ENCODE results near the gene ZNF594.

Gene ZNF594

DNA sequence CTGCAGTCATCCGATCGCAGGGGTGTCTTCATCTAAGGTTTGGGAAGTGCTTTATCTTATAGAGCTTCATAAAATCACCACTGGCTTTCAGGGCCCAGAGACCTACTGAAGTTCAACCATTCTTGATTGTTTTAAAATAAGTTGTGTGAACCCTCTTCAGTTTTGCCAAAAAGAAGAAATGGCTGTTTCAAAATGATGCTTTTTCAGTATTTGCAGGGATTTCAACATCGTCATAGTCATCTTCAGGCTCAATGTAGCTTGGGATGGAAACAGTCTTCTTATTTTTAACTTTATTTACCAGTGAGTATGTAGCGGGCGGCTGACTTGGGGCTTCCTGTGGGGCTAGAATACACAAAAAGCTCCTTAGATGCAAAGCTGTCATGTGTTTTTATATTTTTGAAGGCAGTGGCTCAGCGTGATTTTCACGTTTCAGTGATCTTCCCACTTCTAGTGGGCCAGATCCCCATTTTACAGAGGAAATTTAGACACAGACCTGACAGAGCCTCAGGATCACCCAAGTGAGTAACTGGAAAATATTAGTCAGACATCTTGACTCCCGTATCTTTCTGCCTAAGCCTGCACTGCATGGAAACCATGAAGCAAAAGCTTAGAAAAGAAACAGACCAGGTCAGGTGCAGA lies 19.1 kb upstream of the ZNF594 start:
- H3K4me3 ChIP-seq (ENCODE audit: low read depth, low read length), result no peak overlapping the region
- no peak for DNase-seq
- H3K9me3 ChIP-seq, result no peaks in the 10 kb centered on the region
- H3K27me3 ChIP-seq, result no peaks in the 10 kb centered on the region
- no peaks in the 10 kb centered on the region for H3K36me3 ChIP-seq
- no peaks in the 10 kb centered on the region for H3K4me1 ChIP-seq
- TF ChIP-seq, protein P1, sequence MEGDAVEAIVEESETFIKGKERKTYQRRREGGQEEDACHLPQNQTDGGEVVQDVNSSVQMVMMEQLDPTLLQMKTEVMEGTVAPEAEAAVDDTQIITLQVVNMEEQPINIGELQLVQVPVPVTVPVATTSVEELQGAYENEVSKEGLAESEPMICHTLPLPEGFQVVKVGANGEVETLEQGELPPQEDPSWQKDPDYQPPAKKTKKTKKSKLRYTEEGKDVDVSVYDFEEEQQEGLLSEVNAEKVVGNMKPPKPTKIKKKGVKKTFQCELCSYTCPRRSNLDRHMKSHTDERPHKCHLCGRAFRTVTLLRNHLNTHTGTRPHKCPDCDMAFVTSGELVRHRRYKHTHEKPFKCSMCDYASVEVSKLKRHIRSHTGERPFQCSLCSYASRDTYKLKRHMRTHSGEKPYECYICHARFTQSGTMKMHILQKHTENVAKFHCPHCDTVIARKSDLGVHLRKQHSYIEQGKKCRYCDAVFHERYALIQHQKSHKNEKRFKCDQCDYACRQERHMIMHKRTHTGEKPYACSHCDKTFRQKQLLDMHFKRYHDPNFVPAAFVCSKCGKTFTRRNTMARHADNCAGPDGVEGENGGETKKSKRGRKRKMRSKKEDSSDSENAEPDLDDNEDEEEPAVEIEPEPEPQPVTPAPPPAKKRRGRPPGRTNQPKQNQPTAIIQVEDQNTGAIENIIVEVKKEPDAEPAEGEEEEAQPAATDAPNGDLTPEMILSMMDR (IDR thresholded peaks at IDR 0.05; ENCODE audit: low read depth, low read length), result no peak

DNA sequence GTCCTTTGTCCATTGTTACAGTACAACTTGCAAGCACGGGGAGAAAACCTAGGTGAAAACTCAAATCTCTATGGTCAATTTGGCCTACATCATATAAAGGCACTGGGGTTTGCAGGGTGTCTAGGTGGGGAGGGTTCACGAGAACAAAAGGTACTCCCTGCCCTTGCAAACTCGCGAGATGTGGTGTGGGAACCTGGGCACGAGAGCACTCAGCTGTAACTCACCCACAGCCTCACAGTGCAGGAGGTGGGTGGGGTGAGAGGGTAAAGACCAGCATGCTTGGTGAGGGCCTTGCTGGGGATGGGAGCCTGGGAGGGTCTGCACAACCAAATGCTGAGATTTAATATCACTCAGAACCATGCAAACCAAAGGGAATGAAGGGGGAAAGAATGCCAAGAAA lies 18.4 kb upstream of the ZNF594 start:
- Histone ChIP-seq H3K36me3 (no peaks in the 10 kb centered on the region), H3K9me3 (no peaks in the 10 kb centered on the region), H3K27me3 (no peaks in the 10 kb centered on the region), H3K4me3 (ENCODE audit: low read depth, low read length) (no peak overlapping the region), H3K4me1 (no peaks in the 10 kb centered on the region)
- DNase-seq, result no peak
- TF ChIP-seq, protein P1 (IDR thresholded peaks at IDR 0.05; ENCODE audit: low read depth, low read length), result no peak

DNA sequence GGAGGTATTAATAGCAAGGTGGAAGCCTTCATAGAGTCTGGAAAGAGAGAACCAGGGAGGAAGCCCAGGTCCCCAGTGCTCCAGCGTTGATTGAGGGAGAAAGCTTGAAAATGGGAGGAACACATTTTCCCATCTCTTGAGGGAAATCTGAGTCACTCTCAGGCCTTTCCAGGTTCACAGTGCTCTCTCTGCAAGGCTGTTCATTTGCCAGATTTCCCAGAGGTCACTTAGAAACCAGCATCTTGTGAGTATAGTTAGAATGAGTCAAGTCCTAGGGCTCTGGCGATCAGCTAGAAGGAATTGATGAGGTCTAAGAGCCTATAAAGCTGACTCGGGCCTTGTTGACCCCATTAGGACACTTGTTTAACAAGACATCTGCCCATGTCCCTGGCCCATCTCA lies 17.7 kb upstream of the ZNF594 start:
- no peak for DNase-seq

DNA sequence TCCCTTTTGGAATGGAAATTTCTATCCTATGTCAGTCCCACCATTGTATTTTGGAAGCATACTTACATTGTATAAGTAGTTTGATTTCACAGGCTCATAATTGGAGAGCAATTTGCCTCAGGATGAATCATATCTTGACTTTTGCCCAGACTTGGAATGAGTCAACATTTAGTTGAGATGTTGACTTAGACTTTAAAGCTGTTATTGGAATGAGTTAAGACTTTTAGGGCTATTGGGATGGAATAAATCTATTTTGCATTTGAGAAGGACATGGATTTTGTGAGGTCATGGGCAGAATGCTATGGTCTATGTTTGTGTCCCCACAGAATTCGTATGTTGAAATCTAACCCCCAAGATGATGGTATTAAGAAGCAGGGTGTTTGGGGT lies 12.2 kb upstream of the ZNF594 start:
- no peak for DNase-seq
- Histone ChIP-seq H3K36me3 (no peaks in the 10 kb centered on the region), H3K9me3 (no peaks in the 10 kb centered on the region), H3K4me1 (no peaks in the 10 kb centered on the region), H3K27me3 (no peaks in the 10 kb centered on the region), H3K4me3 (ENCODE audit: low read depth, low read length) (no peak overlapping the region)
- TF ChIP-seq, protein P1 (IDR thresholded peaks at IDR 0.05; ENCODE audit: low read depth, low read length), result no peak

More for the DNA sequence above, 17.7 kb upstream of the ZNF594 start:
- TF ChIP-seq, protein P1 (IDR thresholded peaks at IDR 0.05; ENCODE audit: low read depth, low read length), result no peak
- Histone ChIP-seq H3K4me3 (ENCODE audit: low read depth, low read length) (no peak overlapping the region), H3K4me1 (no peaks in the 10 kb centered on the region), H3K36me3 (no peaks in the 10 kb centered on the region), H3K9me3 (no peaks in the 10 kb centered on the region), H3K27me3 (no peaks in the 10 kb centered on the region)

DNA sequence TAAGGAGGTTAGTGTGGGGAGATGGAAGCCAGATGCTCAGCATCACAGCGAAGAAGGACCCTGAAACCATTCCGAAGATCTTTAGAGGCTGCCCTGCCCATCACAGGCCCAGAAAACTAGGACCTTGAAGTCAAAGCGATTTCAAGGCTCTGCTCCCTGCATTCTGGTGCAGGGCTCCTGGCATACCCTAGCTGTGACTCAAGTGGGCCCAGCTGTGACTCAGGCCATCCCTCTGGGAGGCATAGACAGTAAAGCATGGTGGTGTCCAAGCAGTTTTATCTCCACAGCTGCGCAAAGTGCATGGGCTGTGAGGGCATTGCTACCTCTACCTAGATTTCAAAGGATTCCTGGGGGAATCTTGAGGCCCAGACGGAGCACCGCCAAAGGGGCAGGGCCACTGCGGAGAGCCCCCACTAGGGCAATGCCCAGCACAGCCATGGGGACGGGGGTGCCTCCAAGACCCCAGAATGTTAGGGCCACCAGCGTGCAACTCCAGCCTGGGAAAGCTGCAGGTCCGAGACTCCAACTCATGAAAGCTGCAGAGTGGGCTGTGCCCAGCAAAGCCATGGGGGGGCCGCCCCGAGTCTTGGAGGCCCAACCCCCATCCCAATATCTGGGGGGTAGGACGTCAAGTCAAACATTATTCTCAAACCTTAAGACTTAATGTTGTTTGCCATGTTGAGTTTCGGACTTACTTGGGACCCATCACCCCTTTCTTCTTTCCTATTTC lies 11.7 kb upstream of the ZNF594 start:
- TF ChIP-seq, protein P1 (IDR thresholded peaks at IDR 0.05; ENCODE audit: low read depth, low read length), result no peak
- no peak for DNase-seq
- no peaks in the 10 kb centered on the region for H3K36me3 ChIP-seq
- H3K4me3 ChIP-seq (ENCODE audit: low read depth, low read length), result no peak overlapping the region
- H3K4me1 ChIP-seq, result no peaks in the 10 kb centered on the region
- H3K27me3 ChIP-seq, result no peaks in the 10 kb centered on the region
- H3K9me3 ChIP-seq, result no peaks in the 10 kb centered on the region

DNA sequence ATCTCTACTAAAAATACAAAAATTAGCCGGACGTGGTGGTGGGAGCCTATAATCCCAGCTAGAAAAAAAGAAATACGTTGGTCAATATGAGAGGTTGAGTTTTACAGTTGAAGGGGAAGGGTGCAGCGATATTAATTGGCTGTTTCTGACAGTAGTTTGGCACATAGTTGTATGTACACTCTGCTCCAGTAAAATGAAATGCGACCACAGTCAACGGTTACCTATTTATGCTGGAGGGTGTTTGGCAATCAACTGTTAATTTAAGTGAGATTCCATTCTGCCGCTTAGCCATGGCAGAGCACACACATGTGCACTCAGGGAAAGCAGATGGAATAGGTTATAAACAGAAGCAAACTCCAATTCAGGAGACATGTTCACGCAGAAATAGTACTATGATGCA lies 9.3 kb upstream of the ZNF594 start:
- TF ChIP-seq, protein P1 (IDR thresholded peaks at IDR 0.05; ENCODE audit: low read depth, low read length), result no peak
- DNase-seq, result no peak
- no peaks in the 10 kb centered on the region for H3K27me3 ChIP-seq
- no peaks in the 10 kb centered on the region for H3K4me1 ChIP-seq
- H3K4me3 ChIP-seq (ENCODE audit: low read depth, low read length), result no peak overlapping the region
- H3K9me3 ChIP-seq, result no peaks in the 10 kb centered on the region
- H3K36me3 ChIP-seq, result no peaks in the 10 kb centered on the region
